T-cell (primary cell): ENCODE measurements around the gene SEMA5B. TPM values are rescaled to one million over a fixed set of nuclear protein-coding genes. Genes with fewer than 3 reads are reported as not detected.

Experiments used
- ATAC-seq, 4 experiments: fragments of 200-7000 bp in 3 of 4; fragments of 150-1000 bp in 1 of 4; cut with Tn5 transposase; replicated peaks in 1 of 4; 1 replicate in 3 of 4; 2 replicates in 1 of 4; pipeline ENCODE4 v1.10.0; 2021; ENCODE audit warnings: moderate library complexity in 3 of 4, mild to moderate bottlenecking in 2 of 4, moderate number of reproducible peaks in 1 of 4
- CTCF ChIA-PET, 2 donors: fragments of 300-600 bp; sonication (Branson Sonifier 250); formaldehyde crosslinking; loops; one replicate each; lab custom pipeline; 2022; ENCODE audit warnings: antibody characterized with exemption in 2 of 2; lab: Charles Lee
- POLR2A ChIA-PET, 2 donors: fragments of 300-600 bp; sonication (Branson Sonifier 250); formaldehyde crosslinking; loops; one replicate each; lab custom pipeline; 2022; ENCODE audit warnings: antibody characterized with exemption in 2 of 2; lab: Charles Lee
- DNase-seq, 35 experiments: peaks; one replicate each; pipeline versions ENCODE4 v3.0.0 to v3.0.0-alpha.2; 2013 to 2023
- H3K27ac ChIP-seq: one replicate; pipeline ENCODE4 v1.5.1; 2013; ENCODE audit warnings: low read length
- H3K27me3 ChIP-seq, 2 experiments: replicated peaks in 1 of 2; 1 replicate in 1 of 2; 2 replicates in 1 of 2; pipeline versions ENCODE4 v1.6.1 to v1.7.0; 2013; ENCODE audit warnings: low read length in 1 of 2, mixed read lengths in 1 of 2; ENCODE audit not compliant: control insufficient read depth in 2 of 2, insufficient read depth in 2 of 2; ENCODE audit errors: extremely low read depth in 1 of 2
- H3K36me3 ChIP-seq, 2 donors: 1 replicate in 1 of 2; 2 replicates in 1 of 2; pipeline versions ENCODE4 v1.6.1 to v1.7.0; 2013; ENCODE audit warnings: low read length in 1 of 2; ENCODE audit not compliant: control insufficient read depth in 2 of 2, insufficient read depth in 1 of 2; ENCODE audit errors: extremely low read depth in 1 of 2
- H3K4me1 ChIP-seq, 2 experiments: 1 replicate in 1 of 2; 2 replicates in 1 of 2; pipeline versions ENCODE4 v1.6.1 to v1.7.0; 2013; ENCODE audit warnings: low read length in 2 of 2, mixed read lengths in 1 of 2; ENCODE audit not compliant: insufficient read depth in 2 of 2, control insufficient read depth in 1 of 2; ENCODE audit errors: extremely low read depth in 1 of 2
- H3K4me3 ChIP-seq, 2 donors: 1 replicate in 1 of 2; 2 replicates in 1 of 2; pipeline versions ENCODE4 v1.5.1 to v1.7.0; 2013; ENCODE audit warnings: mild to moderate bottlenecking in 2 of 2, low read length in 1 of 2, moderate library complexity in 1 of 2; ENCODE audit not compliant: control insufficient read depth in 1 of 2; ENCODE audit errors: extremely low read depth in 1 of 2
- H3K9me3 ChIP-seq: 2 replicates; pipeline ENCODE4 v1.7.0; 2013
- H3K27ac Mint-ChIP-seq, 2 donors: one replicate each; pipeline ENCODE4 v1.8.0; 2020 to 2021; ENCODE audit warnings: mild to moderate bottlenecking in 2 of 2, mixed read lengths in 2 of 2
- H3K27me3 Mint-ChIP-seq, 2 donors: one replicate each; pipeline ENCODE4 v1.8.0; 2021 to 2022; ENCODE audit warnings: mixed read lengths in 2 of 2
- H3K36me3 Mint-ChIP-seq: one replicate; pipeline ENCODE4 v1.8.0; 2021; ENCODE audit warnings: mixed read lengths
- H3K4me1 Mint-ChIP-seq, 3 donors: one replicate each; pipeline ENCODE4 v1.8.0; 2020 to 2022; ENCODE audit warnings: mixed read lengths in 3 of 3, mild to moderate bottlenecking in 1 of 3
- H3K4me3 Mint-ChIP-seq, 3 donors: one replicate each; pipeline ENCODE4 v1.8.0; 2020 to 2022; ENCODE audit warnings: mild to moderate bottlenecking in 3 of 3, mixed read lengths in 3 of 3, moderate library complexity in 3 of 3
- H3K9me3 Mint-ChIP-seq, 3 donors: one replicate each; pipeline ENCODE4 v1.8.0; 2020 to 2022; ENCODE audit warnings: mixed read lengths in 3 of 3
- total RNA-seq, 35 experiments: library from RNA in 6 of 35; stranded (reverse) in 6 of 35; fragments of 120-200 nt in 1 of 35; gene quantifications; one replicate each; pipeline versions ENCODE4 v1.2.1 to v1.2.4 and lab custom pipeline; 2013 to 2026

The SEMA5B gene
- total RNA-seq, 5 donors from 2014 or later (not counting 1 experiment from before 2014, with no cell fraction given): 0.08 to 0.32 (median 0.21) TPM; not detected in 1

- Mint-ChIP-seq H3K9me3 (no peaks in the 10 kb centered on the region), H3K36me3 (peaks cover 39% of the 10 kb centered on the region), H3K4me3 (no peak overlapping the region), H3K4me1 (no peaks in the 10 kb centered on the region), H3K27me3 (no peaks in the 10 kb centered on the region), H3K27ac (no peak overlapping the region)
- Histone ChIP-seq H3K9me3 (no peaks in the 10 kb centered on the region), H3K4me1 (no peaks in the 10 kb centered on the region), H3K27ac (no peak overlapping the region), H3K36me3 (peaks cover 2 to 3% of the 10 kb centered on the region in 2 donors), H3K4me3 (no peak overlapping the region), H3K27me3 (no peaks in the 10 kb centered on the region)
- CTCF ChIA-PET: no interaction called here
- POLR2A ChIA-PET: interaction anchor here in 1 of 2 donors (0.6 kb wide), 1 partner anchor 1430 kb away, joined by 3 read pairs; no protein-coding TSS in a partner anchor
- DNase-seq (no peak), ATAC-seq (no peak)
Observed at GRCh38 chr3:122862381-122862780, 165.2 kb downstream of the SEMA5B start.

Other genes starting within 250 kb of the SEMA5B start
- gene HSPBAP1, start 233.9 kb downstream of the SEMA5B start, total RNA-seq: 10 to 100 TPM; 17.7 to 29.5 (median 22.9) TPM
- gene SLC49A4, start 232.7 kb downstream of the SEMA5B start, total RNA-seq: 1 to 10 TPM; 6.6 to 8.3 (median 7.6) TPM
- gene PDIA5, start 39.3 kb upstream of the SEMA5B start, total RNA-seq: 1 to 10 TPM; 5.4 to 8.2 (median 7.0) TPM
- 10 to 100 TPM; 14.4 to 22.5 (median 18.7) TPM for gene SEC22A, start 174.2 kb upstream of the SEMA5B start, total RNA-seq